ENCODE measurements around the gene CHTOP.
A peak's percentile ranks its signal among the peaks of the same experiment; 100 is the strongest.

The CHTOP gene

DNA sequence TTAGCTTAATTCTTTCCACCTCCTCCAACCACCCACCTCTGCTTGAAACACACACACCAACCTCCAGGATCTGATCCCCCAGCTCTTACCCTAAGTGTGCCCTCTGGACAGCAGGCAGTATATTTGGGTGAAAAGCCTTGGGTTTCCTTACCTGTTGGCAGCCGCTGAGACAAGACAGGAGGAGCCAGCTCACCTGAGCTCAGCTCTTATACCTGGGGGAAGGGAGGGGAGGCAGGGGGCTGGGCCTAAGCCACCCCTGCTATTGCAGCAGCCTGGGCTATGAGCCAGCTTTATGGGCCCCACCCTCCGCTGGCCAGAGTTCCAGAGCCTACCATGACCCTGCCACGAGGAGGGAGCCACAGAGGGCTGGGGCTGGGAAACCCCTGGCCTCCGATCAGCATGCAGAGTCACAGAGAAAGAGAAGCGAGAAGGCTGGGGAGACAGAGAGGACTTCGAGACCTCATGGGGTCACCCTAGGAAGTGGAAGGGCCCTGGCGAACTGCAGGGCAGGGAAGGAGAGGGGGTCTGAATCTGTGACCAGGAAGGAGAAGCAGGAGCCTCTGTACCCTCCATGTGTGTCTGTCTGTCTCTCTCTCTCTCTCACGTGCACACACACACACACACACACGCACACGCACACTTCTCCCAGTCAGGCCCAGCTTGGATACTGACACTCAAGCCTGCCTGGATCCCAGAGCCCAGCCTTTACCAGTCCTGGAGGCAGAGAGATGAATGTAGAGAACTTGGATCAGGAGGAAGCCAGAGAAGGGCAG lies 17.5 kb upstream of the CHTOP start, which contains the start of gene S100A14:
TSS of gene S100A14 (minus strand) at position 182 of the 773 bp plus-strand sequence. CDS start 467 bp downstream, outside the sequence.
- Histone ChIP-seq H3K4me1 (ENCODE audit: insufficient read depth, low read length) (peaks cover 11% of the 10 kb centered on the region), H3K4me3 (ENCODE audit: low read length) (no peak within 1 kb of the TSS), H3K27me3 (ENCODE audit: insufficient read depth, low read length) (no peaks in the 10 kb centered on the region), H2AFZ (ENCODE audit: low read depth, low read length) (no peak within 1 kb of the TSS), H3K36me3 (ENCODE audit: insufficient read depth, low read length) (peaks cover 12% of the 10 kb centered on the region), H3K9me3 (ENCODE audit: low read length) (peaks cover 8% of the 10 kb centered on the region)

DNA sequence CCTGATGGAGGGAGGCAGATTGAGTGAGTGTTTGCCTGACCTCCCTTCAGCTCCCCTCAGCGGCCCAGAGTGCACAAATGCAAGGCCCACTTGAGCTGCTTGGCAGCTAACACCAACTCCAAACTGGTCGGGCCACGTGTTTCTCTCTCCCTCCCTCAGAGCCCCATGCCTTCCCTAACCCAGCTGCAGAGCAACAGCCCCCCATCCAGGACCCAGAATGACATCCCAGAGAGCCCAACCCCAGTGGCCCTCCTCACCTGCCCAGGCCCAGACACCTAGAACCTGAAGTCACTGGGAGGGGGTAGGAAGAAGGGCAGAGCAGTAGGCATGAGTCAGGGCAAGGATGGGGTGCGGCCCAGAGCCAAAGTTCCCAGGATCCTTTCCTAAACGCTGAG lies 17.0 kb upstream of the CHTOP start:
- H3K9me3 ChIP-seq (ENCODE audit: low read length), result peaks cover 8% of the 10 kb centered on the region
- H3K36me3 ChIP-seq (ENCODE audit: insufficient read depth, low read length), result peaks cover 12% of the 10 kb centered on the region
- no peak overlapping the region for H3K4me3 ChIP-seq (ENCODE audit: low read length)
- no peaks in the 10 kb centered on the region for H3K27me3 ChIP-seq (ENCODE audit: insufficient read depth, low read length)
- H3K4me1 ChIP-seq (ENCODE audit: insufficient read depth, low read length), result peaks cover 8% of the 10 kb centered on the region
- no peak overlapping the region for H2AFZ ChIP-seq (ENCODE audit: low read depth, low read length)

DNA sequence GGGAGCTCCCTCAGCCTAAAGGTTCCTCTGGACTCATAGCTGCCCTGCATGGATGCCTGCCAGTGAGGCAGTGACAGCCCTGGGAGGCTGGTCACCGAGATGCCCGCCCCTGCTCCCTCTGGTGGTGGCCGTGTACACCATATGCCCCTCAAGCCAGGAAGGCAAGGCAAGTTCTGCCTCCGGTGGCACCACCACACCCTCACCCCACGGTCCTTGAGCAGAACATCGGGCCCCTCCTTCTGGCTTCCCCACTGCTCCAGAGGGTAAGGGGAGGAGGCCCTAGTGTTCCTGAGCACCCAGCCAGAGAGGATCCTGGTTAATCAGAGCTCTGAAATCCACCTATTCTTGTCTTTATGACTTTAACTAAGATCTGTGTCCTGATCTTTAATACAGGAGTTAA lies 16.2 kb upstream of the CHTOP start:
- no peak overlapping the region for H2AFZ ChIP-seq (ENCODE audit: low read depth, low read length)
- H3K9me3 ChIP-seq (ENCODE audit: low read length), result peaks cover 8% of the 10 kb centered on the region
- H3K4me3 ChIP-seq (ENCODE audit: low read length), result no peak overlapping the region

DNA sequence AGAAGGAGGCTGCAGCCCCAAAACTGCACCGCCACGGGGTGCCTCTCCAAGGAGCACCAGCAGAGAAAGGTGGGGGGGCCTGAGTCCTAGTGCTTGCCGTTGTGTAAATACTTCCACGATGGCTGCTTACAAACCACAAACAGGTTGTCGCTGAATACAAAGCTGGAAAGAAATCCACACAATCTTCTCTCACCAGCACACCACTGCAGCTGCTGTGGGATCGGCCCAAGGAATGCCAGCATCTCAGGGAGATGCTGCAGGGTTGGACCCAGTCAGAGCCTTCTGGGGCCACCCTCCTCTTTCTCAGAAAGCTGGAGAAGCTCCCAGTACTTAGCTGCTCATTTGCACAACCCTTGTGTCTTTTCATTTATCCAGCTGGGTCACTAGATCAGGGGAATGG lies 14.7 kb upstream of the CHTOP start:
- Histone ChIP-seq H3K4me3 (ENCODE audit: low read length) (no peak overlapping the region), H3K36me3 (ENCODE audit: insufficient read depth, low read length) (peaks cover 12% of the 10 kb centered on the region), H3K4me1 (ENCODE audit: insufficient read depth, low read length) (no peaks in the 10 kb centered on the region), H3K9me3 (ENCODE audit: low read length) (peaks cover 8% of the 10 kb centered on the region), H3K27me3 (ENCODE audit: insufficient read depth, low read length) (no peaks in the 10 kb centered on the region), H2AFZ (ENCODE audit: low read depth, low read length) (no peak overlapping the region)

More for the DNA sequence above, 16.2 kb upstream of the CHTOP start:
- H3K4me1 ChIP-seq (ENCODE audit: insufficient read depth, low read length), result peaks cover 2% of the 10 kb centered on the region
- no peaks in the 10 kb centered on the region for H3K27me3 ChIP-seq (ENCODE audit: insufficient read depth, low read length)
- H3K36me3 ChIP-seq (ENCODE audit: insufficient read depth, low read length), result peaks cover 12% of the 10 kb centered on the region

DNA sequence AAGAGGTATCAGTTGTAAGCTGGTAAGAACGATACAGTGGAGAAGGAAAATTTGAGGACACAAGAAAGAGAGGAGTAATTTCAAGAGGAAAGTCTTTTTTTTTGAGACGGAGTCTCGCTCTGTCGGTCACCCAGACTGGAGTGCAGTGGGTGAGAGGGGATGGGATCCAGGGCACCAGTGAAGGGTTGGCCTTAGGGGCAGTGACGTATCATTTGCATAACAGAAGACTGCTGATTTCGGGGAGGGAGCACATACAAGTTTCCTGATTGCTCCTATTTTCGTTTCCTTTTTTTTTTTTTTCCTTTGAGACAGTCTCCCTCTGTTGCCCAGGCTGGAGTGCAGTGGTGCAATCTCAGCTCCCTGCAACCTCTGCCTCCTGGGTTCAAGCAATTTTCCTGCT lies 10.8 kb upstream of the CHTOP start:
- peaks cover 16% of the 10 kb centered on the region for H3K4me1 ChIP-seq (ENCODE audit: insufficient read depth, low read length)
- peaks cover 8% of the 10 kb centered on the region for H3K9me3 ChIP-seq (ENCODE audit: low read length)
- no peaks in the 10 kb centered on the region for H3K27me3 ChIP-seq (ENCODE audit: insufficient read depth, low read length)
- no peak overlapping the region for H3K4me3 ChIP-seq (ENCODE audit: low read length)
- no peak overlapping the region for H2AFZ ChIP-seq (ENCODE audit: low read depth, low read length)
- H3K36me3 ChIP-seq (ENCODE audit: insufficient read depth, low read length), result peaks cover 18% of the 10 kb centered on the region

DNA sequence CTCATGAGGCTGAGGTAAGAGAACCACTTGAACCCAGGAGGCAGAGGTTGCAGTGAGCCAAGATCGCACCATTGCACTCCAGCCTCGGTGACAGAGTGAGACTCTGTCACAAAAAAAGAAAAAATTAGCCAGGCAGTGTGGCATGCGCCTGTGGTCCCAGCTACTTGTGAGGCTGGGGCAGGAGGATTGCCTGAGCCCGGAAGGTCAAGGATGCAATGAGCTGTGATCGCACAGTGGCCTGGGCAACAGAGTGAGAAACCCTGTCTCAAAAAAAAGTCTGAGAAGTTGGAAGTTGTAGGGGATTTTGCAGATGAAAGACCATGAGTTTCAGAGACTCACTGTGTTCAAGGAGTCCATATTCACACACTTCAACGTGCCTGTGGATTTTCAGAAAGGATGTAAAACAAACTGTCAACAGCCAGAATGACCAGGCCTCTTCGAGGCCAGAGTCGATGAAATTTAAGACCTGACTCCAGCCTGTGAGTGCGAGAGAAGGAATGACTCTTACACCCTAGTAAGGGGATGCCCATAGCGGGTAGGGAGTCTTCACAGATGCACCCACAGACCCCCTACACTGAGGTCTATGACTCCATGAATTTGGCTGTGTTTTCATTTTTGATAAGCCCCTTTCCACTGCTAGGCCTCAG lies 8.8 kb upstream of the CHTOP start:
- Histone ChIP-seq H3K9me3 (ENCODE audit: low read length) (peaks cover 4% of the 10 kb centered on the region), H3K36me3 (ENCODE audit: insufficient read depth, low read length) (peaks cover 9% of the 10 kb centered on the region), H3K27me3 (ENCODE audit: insufficient read depth, low read length) (no peaks in the 10 kb centered on the region), H3K4me1 (ENCODE audit: insufficient read depth, low read length) (peaks cover 16% of the 10 kb centered on the region), H2AFZ (ENCODE audit: low read depth, low read length) (no peak overlapping the region), H3K4me3 (ENCODE audit: low read length) (no peak overlapping the region)

DNA sequence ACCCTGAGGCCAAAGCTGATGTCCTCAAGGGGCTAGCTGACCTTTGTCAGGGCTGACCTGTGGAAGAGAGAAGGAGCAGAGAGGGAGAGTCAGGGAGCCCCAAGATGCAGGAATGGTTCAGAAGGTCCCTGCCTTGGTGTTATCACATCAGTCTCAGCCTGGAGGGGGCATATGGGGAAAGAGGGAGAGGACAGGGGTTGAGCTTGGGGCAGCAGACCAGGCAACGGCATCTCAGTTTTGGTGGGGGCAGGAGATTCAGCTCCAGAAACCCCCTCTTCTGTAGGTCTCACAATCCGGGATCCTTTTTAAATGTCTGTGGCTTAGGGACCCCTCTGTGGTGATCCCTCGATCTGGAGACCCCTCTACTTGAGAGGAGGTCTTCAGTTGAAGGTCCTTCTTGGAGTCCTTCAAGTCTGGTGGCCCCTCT lies 7.4 kb upstream of the CHTOP start:
- Histone ChIP-seq H3K4me3 (ENCODE audit: low read length) (peak overlapping the region; percentile 58), H2AFZ (ENCODE audit: low read depth, low read length) (peak overlapping the region; percentile 62), H3K36me3 (ENCODE audit: insufficient read depth, low read length) (peaks cover 5% of the 10 kb centered on the region), H3K27me3 (ENCODE audit: insufficient read depth, low read length) (no peaks in the 10 kb centered on the region), H3K9me3 (ENCODE audit: low read length) (no peaks in the 10 kb centered on the region), H3K4me1 (ENCODE audit: insufficient read depth, low read length) (peaks cover 16% of the 10 kb centered on the region)

DNA sequence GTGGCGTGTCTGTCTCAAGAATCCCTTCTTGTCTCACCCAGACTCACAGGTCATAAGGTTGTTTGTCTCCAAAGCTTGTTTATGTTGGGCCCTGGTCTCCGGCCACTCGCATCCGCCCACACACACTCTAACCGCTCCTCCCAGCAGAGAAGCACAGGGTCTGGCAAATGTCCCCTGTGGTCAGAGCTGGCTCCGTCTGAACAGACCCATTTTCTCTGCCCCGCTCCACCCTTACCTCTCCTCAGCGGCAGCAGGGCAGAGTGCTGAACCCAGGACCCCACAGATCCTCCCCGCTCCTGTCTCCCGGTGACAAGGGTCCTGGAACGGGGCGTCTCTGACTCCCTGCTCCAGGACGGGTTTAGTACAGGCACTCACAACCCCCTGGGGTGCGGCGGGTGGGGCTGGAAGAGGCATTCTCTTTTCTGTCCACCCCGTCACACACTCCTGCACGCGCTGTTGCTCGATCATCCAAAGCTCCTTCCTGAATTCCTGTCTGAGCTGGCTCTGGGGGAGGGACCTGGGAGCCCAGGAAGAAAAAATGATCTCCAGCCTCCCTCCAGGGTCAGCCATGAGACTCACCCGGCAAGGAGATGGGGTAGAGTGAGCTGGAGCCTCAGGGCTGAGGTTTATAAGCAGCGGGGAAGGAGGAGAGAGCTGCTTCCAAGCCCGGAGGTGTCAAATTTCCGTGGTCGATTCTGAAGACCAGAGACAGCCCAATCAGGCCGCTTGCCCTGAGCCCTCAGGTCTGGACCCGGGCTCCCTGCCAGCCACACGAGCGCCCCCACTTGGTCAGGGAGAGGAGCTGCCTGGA lies 6.8 kb upstream of the CHTOP start, which contains the start of gene S100A13:
TSS of gene S100A13 (minus strand) at position 602 of the 811 bp plus-strand sequence. CDS start 1,033 bp downstream, outside the sequence.
- Histone ChIP-seq H3K36me3 (ENCODE audit: insufficient read depth, low read length) (peaks cover 5% of the 10 kb centered on the region), H3K4me1 (ENCODE audit: insufficient read depth, low read length) (peaks cover 16% of the 10 kb centered on the region), H3K9me3 (ENCODE audit: low read length) (no peaks in the 10 kb centered on the region), H3K4me3 (ENCODE audit: low read length) (peak within 1 kb of the TSS; percentile 58), H2AFZ (ENCODE audit: low read depth, low read length) (peak within 1 kb of the TSS; percentile 62), H3K27me3 (ENCODE audit: insufficient read depth, low read length) (no peaks in the 10 kb centered on the region)

DNA sequence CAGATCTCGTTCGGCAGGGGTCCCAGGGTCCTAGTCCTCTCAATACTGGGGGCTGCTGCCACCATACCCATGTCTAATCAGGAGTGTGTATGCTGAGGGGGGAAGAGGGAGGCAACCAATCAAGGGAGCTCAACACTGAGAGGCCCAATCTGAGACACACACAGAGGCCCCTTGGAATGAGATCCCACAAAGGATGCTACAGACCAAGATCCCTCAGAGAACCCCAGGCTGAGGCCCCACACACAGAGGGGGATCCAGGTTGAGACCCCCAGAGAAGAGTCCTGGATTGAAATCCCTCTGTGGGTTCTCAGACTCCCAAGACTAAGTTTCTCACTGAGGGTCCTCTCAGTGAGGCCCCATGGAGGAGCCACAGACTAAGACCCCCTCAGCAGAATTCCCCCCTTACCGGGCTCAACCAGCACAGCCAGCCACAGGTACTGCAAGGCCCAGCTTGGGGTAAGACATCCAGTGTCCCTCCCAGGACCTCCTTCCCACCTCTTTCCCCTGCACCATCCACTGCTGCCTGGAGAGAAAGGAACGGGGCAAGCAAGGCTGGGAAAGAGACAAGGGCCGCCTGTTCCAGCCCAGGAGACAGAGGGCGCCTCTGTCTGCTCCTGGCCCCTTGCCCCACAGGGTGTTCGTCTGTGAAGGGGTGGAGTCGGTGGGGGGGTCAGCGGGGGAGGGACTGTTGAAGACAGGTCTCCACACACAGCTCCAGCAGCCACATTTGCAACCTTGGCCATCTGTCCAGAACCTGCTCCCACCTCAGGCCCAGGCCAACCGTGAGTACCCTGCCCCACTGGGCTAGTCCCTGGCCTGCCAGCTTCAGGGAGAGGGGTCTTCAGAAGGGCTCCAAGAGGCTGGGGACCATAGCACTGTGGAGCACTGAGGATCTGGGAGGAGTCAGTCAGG lies 5.9 kb upstream of the CHTOP start, which contains the start of gene S100A1:
TSS of gene S100A1 (plus strand) at position 720 of the 912 bp plus-strand sequence. CDS start 2,088 bp downstream, outside the sequence.
- Histone ChIP-seq H3K36me3 (ENCODE audit: insufficient read depth, low read length) (peaks cover 5% of the 10 kb centered on the region), H3K4me1 (ENCODE audit: insufficient read depth, low read length) (peaks cover 16% of the 10 kb centered on the region), H3K4me3 (ENCODE audit: low read length) (peak within 1 kb of the TSS; percentile 58), H3K9me3 (ENCODE audit: low read length) (no peaks in the 10 kb centered on the region), H3K27me3 (ENCODE audit: insufficient read depth, low read length) (no peaks in the 10 kb centered on the region), H2AFZ (ENCODE audit: low read depth, low read length) (peak within 1 kb of the TSS; percentile 62)

DNA sequence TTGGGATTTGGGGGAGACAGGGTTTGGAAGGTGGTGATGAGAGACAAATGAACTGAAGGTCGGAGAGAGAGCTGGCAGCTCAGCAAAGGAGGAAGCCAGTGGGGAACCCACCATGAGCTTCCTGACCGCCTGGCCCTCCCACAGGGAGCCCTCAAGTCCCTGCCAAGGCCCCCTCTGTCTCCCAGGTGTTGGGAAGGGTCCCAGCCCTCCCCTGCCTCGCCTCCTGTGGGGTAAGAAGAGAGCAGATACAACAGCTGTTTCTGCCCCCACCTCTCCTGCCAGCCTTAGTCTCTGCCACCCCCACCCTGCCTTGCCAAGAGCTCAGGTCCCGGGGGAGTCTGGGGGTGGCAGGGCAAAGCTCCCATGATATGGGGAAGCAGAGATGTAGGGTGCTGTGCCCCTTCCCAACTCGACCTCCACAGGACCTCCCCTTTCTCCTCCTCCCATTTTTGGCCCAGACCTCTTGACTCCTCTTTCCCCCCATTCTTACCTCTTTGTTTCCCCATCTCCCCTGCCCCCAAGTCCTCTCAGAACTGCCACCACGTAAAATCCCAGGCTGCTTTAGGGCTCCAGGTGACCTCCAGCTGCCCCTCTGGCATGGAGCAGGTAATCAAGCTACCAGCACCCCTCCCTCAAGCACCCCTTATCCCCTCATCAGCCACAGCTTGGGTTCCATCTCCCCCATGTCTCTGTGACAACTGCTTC lies 5.1 kb upstream of the CHTOP start:
- H3K9me3 ChIP-seq (ENCODE audit: low read length), result no peaks in the 10 kb centered on the region
- H2AFZ ChIP-seq (ENCODE audit: low read depth, low read length), result no peak overlapping the region
- H3K27me3 ChIP-seq (ENCODE audit: insufficient read depth, low read length), result no peaks in the 10 kb centered on the region
- H3K4me1 ChIP-seq (ENCODE audit: insufficient read depth, low read length), result peaks cover 16% of the 10 kb centered on the region
- H3K4me3 ChIP-seq (ENCODE audit: low read length), result no peak overlapping the region
- peaks cover 5% of the 10 kb centered on the region for H3K36me3 ChIP-seq (ENCODE audit: insufficient read depth, low read length)

DNA sequence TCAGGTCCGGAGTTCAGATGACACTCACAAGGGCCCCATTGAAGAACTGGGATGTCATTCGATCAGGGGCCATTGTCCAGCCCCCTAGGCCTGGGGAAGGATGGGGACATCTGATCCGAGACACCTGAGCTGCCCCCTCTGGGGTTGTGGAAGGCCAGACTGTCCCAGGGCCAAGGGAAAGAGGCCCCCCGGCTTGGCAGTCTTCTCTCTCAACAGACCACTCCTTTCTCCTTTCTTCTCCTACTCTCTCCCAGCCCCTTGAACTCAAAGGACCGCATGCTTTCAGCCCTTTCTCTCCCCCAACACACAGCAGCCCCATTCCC lies 4.6 kb upstream of the CHTOP start:
- Histone ChIP-seq H3K4me1 (ENCODE audit: insufficient read depth, low read length) (peaks cover 16% of the 10 kb centered on the region), H3K4me3 (ENCODE audit: low read length) (no peak overlapping the region), H3K27me3 (ENCODE audit: insufficient read depth, low read length) (no peaks in the 10 kb centered on the region)

DNA sequence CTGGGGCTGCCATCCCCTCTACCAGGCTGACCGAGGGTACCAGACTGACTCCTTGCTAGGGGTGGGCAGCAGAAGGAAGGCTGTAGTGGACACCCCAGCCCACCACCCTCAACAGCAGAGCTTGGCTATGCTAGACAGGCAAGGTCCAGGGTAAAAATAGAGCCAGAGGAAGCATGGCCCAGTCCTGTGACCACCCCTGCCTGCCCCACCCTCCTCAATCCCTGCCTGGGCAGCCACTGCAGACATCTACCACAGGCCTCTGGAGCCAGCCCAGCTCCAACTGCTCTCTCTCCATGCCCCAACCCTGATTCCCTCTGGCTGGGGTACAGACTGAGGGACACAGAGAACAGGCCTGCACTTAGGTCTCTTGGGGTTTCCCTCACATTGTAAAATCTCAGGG lies 3.9 kb upstream of the CHTOP start:
- peaks cover 5% of the 10 kb centered on the region for H3K36me3 ChIP-seq (ENCODE audit: insufficient read depth, low read length)
- H3K4me3 ChIP-seq (ENCODE audit: low read length), result no peak overlapping the region
- H3K9me3 ChIP-seq (ENCODE audit: low read length), result no peaks in the 10 kb centered on the region
- no peak overlapping the region for H2AFZ ChIP-seq (ENCODE audit: low read depth, low read length)
- H3K27me3 ChIP-seq (ENCODE audit: insufficient read depth, low read length), result no peaks in the 10 kb centered on the region
- H3K4me1 ChIP-seq (ENCODE audit: insufficient read depth, low read length), result peaks cover 16% of the 10 kb centered on the region

More for the DNA sequence above, 4.6 kb upstream of the CHTOP start:
- peaks cover 5% of the 10 kb centered on the region for H3K36me3 ChIP-seq (ENCODE audit: insufficient read depth, low read length)
- H3K9me3 ChIP-seq (ENCODE audit: low read length), result no peaks in the 10 kb centered on the region
- H2AFZ ChIP-seq (ENCODE audit: low read depth, low read length), result no peak overlapping the region
